Ramos (cell line): ENCODE results near the gene HOXB9.

Experiments used
- in situ Hi-C: fragments of 300-500 bp; cut with MboI; formaldehyde crosslinking; loops from one replicate; pipeline ENCODE4 v1.14.3; 2022; ENCODE audit warnings: low sequenced_read_pairs; ENCODE audit not compliant: unreplicated experiment

Gene HOXB9

DNA sequence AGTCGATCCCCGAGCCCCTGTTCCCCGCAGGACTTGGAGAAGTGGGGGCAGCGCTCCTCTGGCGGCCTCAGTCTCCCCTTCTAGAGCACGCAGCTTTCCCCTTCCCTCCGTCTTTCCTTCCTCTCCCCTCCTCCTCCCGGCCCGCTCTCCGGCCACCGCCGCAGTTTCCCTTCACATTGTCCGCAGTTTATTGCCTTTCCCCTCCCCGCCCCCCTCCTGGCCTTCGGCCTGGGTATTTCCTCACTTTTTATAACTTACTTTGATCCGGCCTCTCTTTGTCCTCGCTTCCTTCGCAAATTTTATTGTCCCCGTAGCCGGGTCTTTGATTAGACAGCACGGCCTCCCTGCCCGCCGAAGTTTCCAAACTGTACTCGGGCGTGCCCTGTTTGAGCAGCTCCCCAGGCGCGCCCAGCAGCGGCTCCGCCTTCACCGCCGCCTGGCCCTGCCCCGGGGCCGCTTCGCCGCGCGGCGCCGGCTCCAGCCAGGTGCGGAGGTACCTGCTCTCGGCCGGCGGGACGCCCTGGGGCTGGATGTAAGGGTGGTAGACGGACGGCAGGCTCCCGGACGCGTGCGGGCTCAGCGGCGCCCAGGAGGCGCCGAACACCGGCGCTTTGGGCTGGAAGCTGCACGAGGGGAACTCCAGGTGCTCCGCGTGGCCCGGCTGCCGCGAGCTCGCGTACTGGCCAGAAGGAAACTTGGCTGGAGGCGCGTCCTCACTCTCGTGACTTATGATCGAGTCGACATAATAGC lies 488 bp downstream of the HOXB9 start:
- in situ Hi-C loops: no loop called here

- in situ Hi-C loops: no loop called here
Measured at GRCh38 chr17:48624544-48625494, 1.3 kb downstream of the HOXB9 start.

GRCh38 chr17:48624118-48624517 lies 2.0 kb downstream of the HOXB9 start:
- in situ Hi-C loops: no loop called here

- in situ Hi-C loops: no loop called here
Measured at GRCh38 chr17:48623583-48623982, 2.6 kb downstream of the HOXB9 start.

DNA sequence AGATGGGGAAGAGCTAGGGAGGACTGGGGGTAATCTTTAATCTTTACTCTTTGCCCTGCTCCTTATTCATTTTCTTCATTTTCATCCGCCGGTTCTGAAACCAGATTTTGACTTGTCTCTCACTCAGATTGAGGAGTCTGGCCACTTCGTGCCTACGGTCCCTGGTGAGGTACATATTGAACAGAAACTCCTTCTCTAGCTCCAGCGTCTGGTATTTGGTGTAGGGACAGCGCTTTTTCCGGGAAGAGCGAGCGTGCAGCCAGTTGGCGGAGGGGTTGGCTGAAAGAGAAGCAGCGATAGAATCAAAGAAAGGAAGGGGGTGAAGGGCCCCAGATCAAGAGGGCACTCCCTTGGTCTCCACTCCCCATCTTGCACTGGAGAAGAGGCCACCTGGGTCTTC lies 3.3 kb downstream of the HOXB9 start:
- in situ Hi-C loops: no loop called here

DNA sequence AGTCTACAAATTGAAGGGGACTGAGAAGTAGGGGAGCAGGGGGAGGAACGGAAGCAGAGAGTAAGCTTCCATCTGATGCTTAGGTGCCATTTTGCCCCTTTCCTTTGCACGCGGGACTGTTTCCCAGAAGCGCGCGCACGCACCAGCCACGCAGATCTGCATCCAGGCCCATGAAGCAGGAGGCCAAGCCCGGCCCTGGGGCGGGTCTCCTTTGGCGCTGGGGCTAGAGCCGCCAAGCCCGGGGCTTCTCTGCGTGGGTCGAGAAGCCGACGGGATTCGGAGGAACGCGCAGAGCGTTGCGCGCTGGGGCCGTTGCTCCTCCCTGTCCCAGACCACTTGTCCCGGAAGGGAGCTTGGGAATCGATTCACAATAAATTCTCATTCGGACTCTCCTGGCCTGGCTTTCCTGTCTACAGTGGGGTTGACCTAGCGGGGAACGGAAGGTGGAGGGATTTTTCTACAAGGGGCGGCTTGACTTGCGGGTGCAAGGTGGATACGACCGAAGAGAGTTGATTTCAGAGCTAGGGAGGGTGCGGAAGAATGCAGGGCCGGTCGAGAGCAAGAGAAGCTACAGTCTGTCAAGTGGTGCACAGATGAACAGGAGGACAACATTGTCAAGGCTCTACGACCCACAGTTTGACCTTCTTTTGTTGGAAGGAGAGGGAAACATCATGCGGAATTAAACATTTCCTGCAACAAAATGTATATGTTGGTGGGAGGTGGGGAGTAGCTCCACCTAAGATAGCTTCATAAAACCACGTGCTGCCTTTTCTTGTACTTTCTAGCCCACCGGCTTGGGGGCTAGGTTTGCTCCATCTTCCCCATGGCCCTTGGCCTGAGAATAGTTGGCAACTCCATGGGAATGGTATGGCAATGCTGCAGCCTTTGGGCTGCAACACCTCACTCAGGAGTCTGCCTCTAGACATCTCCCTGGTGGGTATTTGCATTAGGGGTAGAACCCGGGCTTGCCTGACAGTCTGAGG lies 4.5 kb downstream of the HOXB9 start:
- in situ Hi-C loops: no loop called here

DNA sequence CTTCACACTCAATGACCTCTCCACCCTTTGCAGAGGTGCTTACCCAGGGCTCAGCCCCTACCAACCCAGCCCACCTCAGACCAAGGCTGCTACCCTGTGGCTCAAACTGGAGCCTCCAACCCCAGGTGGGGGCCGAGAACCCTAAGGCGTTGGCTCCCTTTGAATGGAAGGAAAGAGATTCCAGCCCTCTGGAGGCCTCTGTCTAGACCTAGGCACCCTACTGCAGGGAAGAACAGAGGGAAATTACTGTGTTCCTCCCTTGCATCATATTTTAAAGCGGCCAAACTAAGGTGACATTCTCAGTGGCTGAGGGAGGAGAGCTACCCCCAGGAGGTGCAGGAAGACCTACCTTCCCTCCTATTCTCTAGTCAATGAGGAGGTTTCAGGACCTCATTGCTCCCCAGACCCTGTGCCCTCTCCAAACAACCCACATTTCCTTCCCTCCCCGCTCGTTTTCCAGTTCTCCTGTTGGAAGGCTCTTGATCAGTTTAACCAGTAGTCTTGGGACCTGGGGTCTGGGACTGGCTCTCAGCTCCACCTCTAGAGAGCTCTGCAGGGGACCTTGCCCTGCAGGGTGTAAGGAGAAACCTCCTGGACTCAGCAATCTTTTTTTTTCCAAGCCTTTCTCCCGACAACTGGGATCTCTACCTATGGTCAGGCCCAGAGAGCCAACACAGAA lies 5.6 kb downstream of the HOXB9 start:
- in situ Hi-C loops: no loop called here

GRCh38 chr17:48619826-48620449 lies 6.2 kb downstream of the HOXB9 start:
- in situ Hi-C loops: no loop called here

- in situ Hi-C loops: no loop called here
Measured at GRCh38 chr17:48618256-48618896, 7.8 kb downstream of the HOXB9 start.

DNA sequence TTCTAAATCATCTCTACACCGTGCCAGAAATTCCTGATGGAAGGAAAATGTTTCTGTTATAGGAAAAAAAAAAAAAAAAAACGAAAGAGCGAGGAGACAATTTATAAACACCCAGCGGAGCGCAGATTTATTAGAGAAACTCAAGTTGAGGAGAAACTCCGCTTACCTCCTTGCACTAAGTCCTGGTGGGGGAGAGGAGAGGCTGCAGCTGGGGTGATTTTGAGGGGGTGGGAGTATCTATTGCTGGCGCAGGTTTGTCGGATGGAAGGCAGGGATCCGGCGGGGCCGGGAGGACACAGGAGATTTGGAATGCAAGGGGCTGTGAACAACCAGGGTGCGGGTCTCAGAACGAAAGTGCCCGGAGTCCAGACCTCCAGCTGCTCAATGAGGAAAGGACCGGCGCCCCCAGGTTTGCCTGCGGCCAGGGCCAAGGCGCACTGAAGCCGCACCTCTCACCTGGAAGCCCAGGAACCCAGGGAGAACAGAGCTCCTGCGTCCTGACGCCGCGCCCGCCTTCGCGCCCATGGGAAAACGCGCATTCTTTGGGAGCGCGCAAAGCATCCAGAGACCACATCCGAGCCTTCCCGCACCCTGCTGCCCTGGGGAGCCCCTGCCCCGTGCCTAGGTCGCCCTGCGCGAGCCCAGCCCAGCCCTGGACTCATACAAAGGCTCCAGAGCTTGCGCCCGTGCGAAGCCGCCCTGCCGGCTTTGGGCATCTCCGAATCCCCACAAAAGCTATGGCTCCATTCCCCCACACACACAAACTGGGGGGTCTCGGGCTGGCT lies 8.5 kb downstream of the HOXB9 start:
- in situ Hi-C loops: no loop called here

- in situ Hi-C loops: no loop called here
Measured at GRCh38 chr17:48616717-48617470, 9.3 kb downstream of the HOXB9 start.

DNA sequence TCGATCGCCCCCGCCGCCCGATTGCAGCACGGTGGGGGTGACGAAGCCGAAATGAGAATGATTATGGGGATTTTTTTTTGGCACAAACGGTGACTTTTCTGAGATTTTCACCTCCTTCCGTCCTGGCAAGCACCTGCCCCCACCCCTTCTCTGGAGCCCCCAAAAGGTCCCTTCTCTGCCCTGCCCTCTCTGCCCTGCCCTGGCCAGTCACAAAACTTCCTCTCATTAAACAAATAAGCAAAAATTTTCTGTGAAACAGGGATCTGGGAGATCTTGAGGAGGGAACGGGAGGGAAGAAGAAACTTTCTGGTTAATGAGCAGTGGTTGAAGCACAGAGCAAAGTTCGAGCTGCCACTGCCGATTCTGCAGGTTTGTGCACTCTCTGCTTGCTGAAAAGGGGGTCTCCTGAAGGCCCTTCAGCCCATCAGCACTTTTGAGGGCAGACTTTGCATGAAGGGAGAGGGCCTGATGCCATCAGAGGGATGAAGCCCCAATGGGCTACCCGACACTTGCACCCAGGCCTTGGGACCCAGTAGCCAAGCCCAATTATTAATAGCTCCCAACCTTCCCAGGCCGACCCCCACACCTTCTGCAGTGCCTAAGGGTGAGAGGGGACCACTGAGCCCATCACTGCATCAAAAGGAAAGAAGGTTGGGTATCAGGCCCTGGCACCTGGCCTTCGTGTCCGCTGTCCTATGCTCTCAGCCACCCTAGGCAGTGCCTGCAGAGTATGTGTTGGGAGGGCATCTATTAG lies 10.0 kb downstream of the HOXB9 start:
- in situ Hi-C loops: no loop called here

- in situ Hi-C loops: no loop called here
Measured at GRCh38 chr17:48615047-48615962, 10.9 kb downstream of the HOXB9 start, which contains the start of gene HOXB8. Gene HOXB8, minus strand, starts transcription at chr17:48615292. Its CDS starts 588 bp downstream, at chr17:48614704.

DNA sequence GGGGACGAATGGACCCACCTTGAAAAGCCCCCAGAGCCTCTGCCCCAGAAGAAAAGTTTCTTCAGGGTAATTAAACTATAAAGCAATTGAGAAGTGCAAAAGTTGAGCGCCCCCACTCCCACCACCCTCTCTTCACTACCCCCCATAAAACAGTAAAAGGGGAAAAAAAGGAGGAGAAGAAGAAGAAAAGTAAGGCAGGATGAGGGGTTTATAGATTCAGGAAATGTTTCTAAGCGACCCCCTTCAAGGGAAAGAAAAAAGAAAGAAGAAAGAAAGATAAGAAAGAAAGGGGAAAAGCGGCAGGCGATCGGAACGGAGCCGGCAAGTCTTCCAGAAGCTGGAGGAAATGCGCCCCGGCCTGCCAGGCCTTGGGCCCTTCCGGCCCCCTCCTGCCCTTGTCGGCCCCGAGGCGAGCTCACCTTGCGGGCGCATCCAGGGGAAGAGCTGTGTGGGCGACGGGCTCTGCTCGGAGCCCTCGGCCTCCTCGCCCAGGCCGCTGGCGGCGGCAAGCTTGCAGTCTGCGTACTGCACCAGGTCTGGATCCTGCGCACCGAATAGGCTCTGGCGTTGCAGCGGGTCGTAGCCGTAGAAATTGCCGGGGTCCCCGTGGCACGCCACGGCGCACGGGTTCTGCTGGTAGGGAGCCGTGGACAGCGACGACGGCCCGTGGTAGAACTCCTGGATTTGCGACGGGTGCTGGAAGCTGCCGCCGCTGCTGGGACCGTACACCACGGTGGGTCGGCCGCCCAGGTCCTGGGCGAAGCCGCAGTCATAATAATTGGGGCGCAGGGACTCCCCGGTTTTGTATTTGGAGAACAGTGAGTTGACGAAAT lies 12.1 kb downstream of the HOXB9 start:
- in situ Hi-C loops: no loop called here
